ENCODE data around the gene SMR3B. TPM values are rescaled to one million over a fixed set of nuclear protein-coding genes. Genes with fewer than 3 reads are reported as not detected.

The SMR3B gene
- total and polyA plus RNA-seq, 2 of the 8 experiments (the other 6 are each of a cell fraction or from before 2014, with no cell fraction given), result not detected

DNA sequence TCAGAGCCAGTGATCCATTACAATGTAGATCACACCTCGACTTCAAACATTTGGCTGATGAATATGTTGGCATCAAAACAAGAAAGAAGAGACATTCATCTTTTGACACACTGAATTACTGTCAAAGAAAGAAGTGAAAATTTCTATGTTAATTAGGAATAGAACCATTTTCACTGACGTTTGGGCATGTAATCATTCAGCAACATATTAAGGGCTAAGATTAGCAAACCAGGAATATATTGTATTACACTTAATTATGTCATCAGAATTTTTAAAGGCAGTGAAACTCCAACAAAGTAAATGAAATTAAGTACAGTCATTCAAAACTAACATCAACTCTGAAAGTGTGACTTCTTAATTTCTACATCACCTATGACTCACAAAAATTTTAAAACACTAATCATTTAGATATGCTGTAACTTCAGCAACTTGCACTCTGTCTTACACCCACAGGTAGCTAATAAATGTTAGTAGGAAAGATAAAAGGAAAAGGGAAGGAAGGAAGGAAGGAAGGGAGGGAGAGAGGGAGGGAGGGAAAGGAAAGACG, 23.7 kb upstream of the SMR3B start:
- Histone ChIP-seq H2BK12ac (ENCODE audit: low read depth, low read length) (no peak overlapping the region), H3K23ac (ENCODE audit: insufficient read length) (no peak overlapping the region), H4K5ac (ENCODE audit: insufficient read length, low read depth, low read length) (no peak overlapping the region), H4K20me1 (replicated peaks in 1 of 2; ENCODE audit: control insufficient read depth in 1 of 2, insufficient read depth in 2 of 2, low read length in 2 of 2) (no peaks in the 10 kb centered on the region), H3K14ac (ENCODE audit: insufficient read length) (no peak overlapping the region), H3K4me3 (ENCODE audit: extremely low read depth in 1 of 4, insufficient read depth in 2 of 4, low read depth in 3 of 4, low read length in 4 of 4) (no peak overlapping the region), H4K8ac (ENCODE audit: extremely low read depth, insufficient read depth, low read length) (no peak overlapping the region), H3K9ac (replicated peaks in 1 of 4; ENCODE audit: extremely low read depth in 1 of 4, low read depth in 3 of 4, low read length in 3 of 4) (no peak overlapping the region), H2AFZ (ENCODE audit: low read length) (no peak overlapping the region), H3K79me2 (ENCODE audit: control insufficient read depth in 1 of 2, insufficient read depth in 2 of 2, low read length in 2 of 2) (no peaks in the 10 kb centered on the region), H2BK120ac (replicated peaks; ENCODE audit: low read depth, low read length) (no peak overlapping the region), H4K91ac (replicated peaks; ENCODE audit: insufficient read length, low read length) (no peak overlapping the region), H2BK15ac (ENCODE audit: low read length) (no peak overlapping the region), H3K27ac (ENCODE audit: low read depth, low read length) (no peak overlapping the region), H3K9me3 (ENCODE audit: insufficient read depth in 2 of 2, low read depth in 1 of 2, low read length in 1 of 2) (no peaks in the 10 kb centered on the region), H3K18ac (ENCODE audit: extremely low read depth, low read length) (no peak overlapping the region), H3K4ac (replicated peaks; ENCODE audit: insufficient read length, low read depth, low read length) (no peak overlapping the region), H3K4me2 (ENCODE audit: insufficient read depth in 1 of 2, low read depth in 2 of 2, low read length in 2 of 2) (no peak overlapping the region), H2AK5ac (ENCODE audit: low read depth, low read length) (no peak overlapping the region), H3K4me1 (replicated peaks in 1 of 4; ENCODE audit: control insufficient read depth in 3 of 4, insufficient read depth in 4 of 4, low read length in 3 of 4) (no peaks in the 10 kb centered on the region), H3K27me3 (replicated peaks in 1 of 4; ENCODE audit: control insufficient read depth in 3 of 4, extremely low read depth in 1 of 4, insufficient read depth in 3 of 4, low read length in 3 of 4) (no peaks in the 10 kb centered on the region), H3K79me1 (ENCODE audit: low read depth, low read length) (no peaks in the 10 kb centered on the region), H3K56ac (replicated peaks; ENCODE audit: insufficient read length, low read depth, low read length) (no peak overlapping the region), H3K23me2 (ENCODE audit: low read depth, low read length) (no peaks in the 10 kb centered on the region; the same call in 1 of the 2 replicates), H2BK20ac (ENCODE audit: low read length) (no peak overlapping the region), H3K36me3 (ENCODE audit: control insufficient read depth in 2 of 4, insufficient read depth in 4 of 4, low read length in 3 of 4) (no peaks in the 10 kb centered on the region), H2BK5ac (ENCODE audit: low read depth, low read length) (no peak overlapping the region)
- FAIRE-seq, result no peak
- WGBS, 2 experiments (ENCODE audit: extremely low coverage in 1 of 2, insufficient coverage in 1 of 2, insufficient read length in 1 of 2, insufficient replicate concordance in 2 of 2, low coverage in 1 of 2, low lambda C conversion rate in 2 of 2, missing lambda C conversion rate in 1 of 2), result 87% methylated on average over 3 of the region's 3 CpGs; no CpG with 5 or more reads in 1 of the 2 experiments
- DNase-seq (ENCODE audit: low read depth in 1 of 2, low spot score in 2 of 2), result no peak
- POLR2A ChIA-PET (ENCODE audit: partially characterized antibody), result no interaction called here
- CTCF ChIA-PET (ENCODE audit: partially characterized antibody), result interaction anchor here (0.7 kb wide), 1 partner anchor 33 kb away, joined by 3 read pairs; no protein-coding TSS in a partner anchor
- no peak for TF ChIP-seq RBBP5 (IDR thresholded peaks at IDR 0.05; ENCODE audit: borderline replicate concordance, low read depth, low read length)
- TF ChIP-seq CEBPB (IDR thresholded peaks at IDR 0.05; ENCODE audit: low read depth, low read length), result no peak
- no peak for TF ChIP-seq CREB1 (IDR thresholded peaks at IDR 0.05)
- no peak for TF ChIP-seq SP4 (IDR thresholded peaks at IDR 0.05; ENCODE audit: low read length)
- no peak for TF ChIP-seq SIRT6 (IDR thresholded peaks at IDR 0.05; ENCODE audit: low read length)
- no peak for TF ChIP-seq SAP30 (IDR thresholded peaks at IDR 0.05; ENCODE audit: insufficient read depth, insufficient replicate concordance, low read length)
- no peak for TF ChIP-seq SP2 (IDR thresholded peaks at IDR 0.05; ENCODE audit: low read length)
- TF ChIP-seq SIN3A (conservative IDR thresholded peaks at IDR 0.05 in 1 of 2, IDR thresholded peaks at IDR 0.05 in 1 of 2; ENCODE audit: low read depth in 1 of 2, low read length in 2 of 2), result no peak
- TF ChIP-seq POLR2AphosphoS5 (IDR thresholded peaks at IDR 0.05; ENCODE audit: low read depth, low read length), result no peak
- TF ChIP-seq, protein P1, sequence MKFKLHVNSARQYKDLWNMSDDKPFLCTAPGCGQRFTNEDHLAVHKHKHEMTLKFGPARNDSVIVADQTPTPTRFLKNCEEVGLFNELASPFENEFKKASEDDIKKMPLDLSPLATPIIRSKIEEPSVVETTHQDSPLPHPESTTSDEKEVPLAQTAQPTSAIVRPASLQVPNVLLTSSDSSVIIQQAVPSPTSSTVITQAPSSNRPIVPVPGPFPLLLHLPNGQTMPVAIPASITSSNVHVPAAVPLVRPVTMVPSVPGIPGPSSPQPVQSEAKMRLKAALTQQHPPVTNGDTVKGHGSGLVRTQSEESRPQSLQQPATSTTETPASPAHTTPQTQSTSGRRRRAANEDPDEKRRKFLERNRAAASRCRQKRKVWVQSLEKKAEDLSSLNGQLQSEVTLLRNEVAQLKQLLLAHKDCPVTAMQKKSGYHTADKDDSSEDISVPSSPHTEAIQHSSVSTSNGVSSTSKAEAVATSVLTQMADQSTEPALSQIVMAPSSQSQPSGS (IDR thresholded peaks at IDR 0.05; ENCODE audit: low read length), result no peak

Data from H1 (cell line).